GM12872 (cell line): ENCODE data around the gene EZH2.

Source experiments
- TF ChIP-seq, protein P1 (sequence below): IDR thresholded peaks from 3 replicates; pipeline ENCODE4 v1.5.1; 2011; ENCODE audit warnings: low read depth, mild to moderate bottlenecking, low read length, moderate library complexity; ENCODE audit not compliant: insufficient read depth

Gene EZH2

DNA sequence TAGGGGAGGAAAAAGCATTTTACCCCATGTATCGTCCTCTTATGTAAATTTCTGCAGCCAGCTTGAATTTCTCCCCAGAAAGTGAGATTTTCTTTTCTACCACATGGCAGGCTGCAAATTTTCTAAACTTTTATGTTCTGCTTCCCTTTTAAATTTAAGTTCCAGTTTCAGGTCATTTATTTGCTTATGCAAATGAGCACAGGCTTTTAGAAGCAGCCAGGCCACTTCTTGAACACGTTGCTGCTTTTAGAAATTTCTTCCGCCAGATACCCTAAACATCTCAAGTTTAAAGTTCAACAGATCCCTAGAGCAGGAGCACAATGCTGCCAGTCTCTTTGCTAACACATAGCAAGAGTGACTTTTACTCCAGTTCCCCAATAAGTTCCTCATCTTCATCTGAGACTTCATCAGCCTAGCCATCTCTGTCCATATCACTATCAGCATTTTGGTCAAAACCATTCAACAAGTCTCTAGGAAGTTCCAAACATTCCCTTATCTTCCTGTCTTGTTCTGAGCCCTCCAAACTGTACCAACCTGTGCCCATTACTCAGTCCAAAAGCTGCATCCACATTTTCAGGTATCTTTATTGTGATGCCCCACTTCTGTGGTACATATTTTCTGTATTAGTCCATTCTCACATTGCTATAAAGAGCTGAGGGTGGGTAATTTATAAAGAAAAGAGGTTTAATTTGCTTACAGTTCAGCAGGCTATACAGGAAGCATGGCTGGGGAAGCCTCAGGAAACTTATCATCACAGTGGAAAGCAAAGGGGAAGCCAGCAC, 16.3 kb downstream of the EZH2 start:
- TF ChIP-seq, protein P1, sequence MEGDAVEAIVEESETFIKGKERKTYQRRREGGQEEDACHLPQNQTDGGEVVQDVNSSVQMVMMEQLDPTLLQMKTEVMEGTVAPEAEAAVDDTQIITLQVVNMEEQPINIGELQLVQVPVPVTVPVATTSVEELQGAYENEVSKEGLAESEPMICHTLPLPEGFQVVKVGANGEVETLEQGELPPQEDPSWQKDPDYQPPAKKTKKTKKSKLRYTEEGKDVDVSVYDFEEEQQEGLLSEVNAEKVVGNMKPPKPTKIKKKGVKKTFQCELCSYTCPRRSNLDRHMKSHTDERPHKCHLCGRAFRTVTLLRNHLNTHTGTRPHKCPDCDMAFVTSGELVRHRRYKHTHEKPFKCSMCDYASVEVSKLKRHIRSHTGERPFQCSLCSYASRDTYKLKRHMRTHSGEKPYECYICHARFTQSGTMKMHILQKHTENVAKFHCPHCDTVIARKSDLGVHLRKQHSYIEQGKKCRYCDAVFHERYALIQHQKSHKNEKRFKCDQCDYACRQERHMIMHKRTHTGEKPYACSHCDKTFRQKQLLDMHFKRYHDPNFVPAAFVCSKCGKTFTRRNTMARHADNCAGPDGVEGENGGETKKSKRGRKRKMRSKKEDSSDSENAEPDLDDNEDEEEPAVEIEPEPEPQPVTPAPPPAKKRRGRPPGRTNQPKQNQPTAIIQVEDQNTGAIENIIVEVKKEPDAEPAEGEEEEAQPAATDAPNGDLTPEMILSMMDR = no peak

DNA sequence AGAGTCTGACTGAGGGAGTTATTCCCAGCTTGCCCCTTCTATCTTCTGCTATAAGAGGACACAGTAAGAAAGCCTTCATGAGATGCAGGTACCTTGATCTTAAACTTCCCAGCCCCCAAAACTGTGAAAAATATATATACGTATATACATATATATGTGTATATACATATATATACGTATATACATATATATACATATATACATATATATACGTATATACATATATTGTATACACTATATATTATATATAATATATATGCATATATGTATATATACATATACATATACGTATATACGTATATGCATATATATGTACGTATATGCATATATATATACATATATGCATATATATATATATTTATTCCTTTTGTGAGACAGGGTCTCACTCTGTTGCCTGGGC, 17.7 kb downstream of the EZH2 start:
- TF ChIP-seq, protein P1 = no peak

DNA sequence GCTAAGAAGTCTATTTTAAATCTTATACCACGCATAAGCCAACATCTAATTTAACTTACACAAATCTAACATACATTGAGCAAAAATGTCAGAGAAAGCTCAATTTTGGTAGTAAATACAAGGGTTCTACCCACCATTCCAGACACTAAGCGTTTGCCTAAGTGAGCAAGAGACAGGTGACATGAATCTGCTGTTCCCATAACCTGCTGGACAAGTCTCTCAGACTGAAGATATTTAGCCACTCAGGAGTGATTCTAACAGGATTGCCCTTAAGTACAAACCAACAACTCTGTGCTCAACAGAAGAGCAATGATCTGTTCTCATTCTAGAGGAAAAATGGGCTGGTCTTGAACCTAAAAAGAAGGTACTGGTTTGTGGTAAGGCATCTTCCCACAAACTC, 18.8 kb downstream of the EZH2 start:
- TF ChIP-seq, protein P1 = no peak

DNA sequence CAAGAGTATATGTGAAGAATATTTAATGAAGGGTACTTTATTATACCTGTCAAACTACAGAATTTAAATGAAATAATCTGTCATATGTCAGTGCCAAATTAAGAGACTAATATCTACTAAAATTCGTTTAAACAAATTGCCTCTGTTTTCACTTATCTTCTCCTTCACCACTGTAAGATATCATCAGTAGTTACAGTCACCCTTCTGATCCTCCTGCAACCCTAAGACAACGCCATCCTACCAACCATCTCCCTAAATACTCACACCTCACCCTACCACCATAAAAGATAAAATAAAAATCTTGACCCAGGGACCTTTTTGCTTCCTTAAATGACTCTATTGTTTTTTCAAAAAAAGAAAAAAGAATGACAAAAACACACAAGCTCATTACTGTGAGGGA, 20.8 kb downstream of the EZH2 start:
- TF ChIP-seq, protein P1 = no peak

DNA sequence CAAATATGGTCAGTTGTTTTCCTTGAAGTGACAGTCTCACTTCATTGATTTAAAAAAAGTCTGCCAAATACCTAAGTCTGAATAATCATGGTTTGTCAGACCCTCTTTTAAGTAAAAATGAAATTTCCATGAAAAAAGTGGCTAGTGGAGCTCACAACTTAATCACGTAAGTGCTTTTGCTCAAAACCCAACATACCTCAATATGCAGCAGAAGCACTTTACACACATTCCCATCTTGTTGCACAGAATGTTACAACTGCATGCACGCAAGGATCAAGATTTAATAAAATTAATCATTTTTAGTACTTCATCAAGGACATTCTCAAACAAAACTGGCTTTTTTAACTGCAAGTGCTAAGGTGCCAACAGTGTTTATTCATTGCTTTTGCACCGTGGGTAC, 21.6 kb downstream of the EZH2 start:
- TF ChIP-seq, protein P1 = no peak

DNA sequence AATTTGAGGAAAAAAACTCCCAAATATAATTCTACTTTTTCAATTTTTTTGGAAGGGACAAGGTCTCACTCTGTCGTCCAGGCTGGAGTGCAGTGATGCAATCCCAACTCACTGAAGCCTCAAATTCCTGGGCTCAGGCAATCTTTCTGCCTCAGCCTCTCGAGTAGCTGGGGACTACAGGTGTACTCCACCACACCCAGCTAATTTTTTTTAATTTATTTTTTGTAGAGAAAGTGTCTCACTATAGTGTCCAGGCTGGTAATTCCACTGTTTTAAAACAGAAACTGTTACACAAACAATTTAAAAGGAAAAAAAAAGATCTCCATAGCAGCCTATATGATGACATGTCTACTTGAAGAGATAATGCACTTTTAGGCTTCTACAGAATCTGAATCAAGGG, 25.6 kb downstream of the EZH2 start:
- TF ChIP-seq, protein P1 = no peak

DNA sequence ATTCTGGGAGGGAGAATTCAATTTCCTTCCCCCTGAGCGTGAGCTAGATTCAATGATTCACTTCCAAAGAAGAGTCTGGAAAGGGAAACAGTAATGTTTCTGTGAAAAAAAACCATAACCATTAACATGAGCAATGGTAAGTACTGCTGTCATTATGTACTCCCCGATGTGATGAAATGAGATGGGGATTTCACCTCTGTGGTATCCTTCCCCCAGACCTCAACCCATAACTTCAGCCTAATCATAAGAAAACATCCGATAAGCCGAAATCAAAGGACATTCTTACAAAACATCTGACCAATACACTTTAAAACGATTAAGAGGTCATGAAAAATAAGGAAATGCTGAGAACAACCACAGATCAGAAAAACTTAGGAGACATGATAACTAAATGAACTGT, 27.2 kb downstream of the EZH2 start:
- TF ChIP-seq, protein P1 = no peak
